Esophagus muscularis mucosa (tissue), 4 donors: ENCODE data around the gene COL4A3. TPM values are rescaled to one million over a fixed set of nuclear protein-coding genes. Genes with fewer than 3 reads are reported as not detected.

Experiments used
- DNase-seq: peaks from one replicate; pipeline ENCODE4 v3.0.0-alpha.2; 2017; ENCODE audit errors: extremely low spot score
- H3K27ac ChIP-seq, 4 donors: fragments of 200-600 bp; sonication (generic); replicated peaks in 1 of 4; 1 replicate in 3 of 4; 2 replicates in 1 of 4; pipeline ENCODE4 v1.5.1; 2016 to 2019; ENCODE audit warnings: mild to moderate bottlenecking in 1 of 4
- H3K27me3 ChIP-seq, 4 donors: fragments of 200-600 bp; sonication (generic); one replicate each; pipeline versions ENCODE4 v1.5.1 to v1.6.0; 2016 to 2019
- H3K36me3 ChIP-seq, 4 donors: fragments of 200-600 bp; sonication (generic); one replicate each; pipeline ENCODE4 v1.5.1; 2016 to 2019
- H3K4me1 ChIP-seq, 4 donors: fragments of 200-600 bp; sonication (generic); one replicate each; pipeline ENCODE4 v1.5.1; 2016 to 2019
- H3K4me3 ChIP-seq, 4 donors: fragments of 200-600 bp; sonication (generic); 1 replicate in 2 of 4; 2 replicates in 2 of 4; pipeline ENCODE4 v1.5.1; 2016 to 2019; ENCODE audit warnings: mild to moderate bottlenecking in 4 of 4, moderate library complexity in 1 of 4
- H3K9me3 ChIP-seq, 4 donors: fragments of 200-600 bp; sonication (generic); 1 replicate in 3 of 4; 2 replicates in 1 of 4; pipeline ENCODE4 v1.5.1; 2016 to 2019
- EP300 ChIP-seq: sonication (generic); formaldehyde crosslinking; IDR thresholded peaks from one replicate; pipeline ENCODE4 v1.6.1; 2017; ENCODE audit warnings: antibody characterized with exemption
- POLR2A ChIP-seq: fragments of 450-650 bp; IDR thresholded peaks from one replicate; pipeline ENCODE4 v1.6.1; 2017; ENCODE audit warnings: antibody characterized with exemption, moderate library complexity, mild to moderate bottlenecking, low read depth
- POLR2AphosphoS5 ChIP-seq, 2 donors: sonication (generic); formaldehyde crosslinking; IDR thresholded peaks; one replicate each; pipeline ENCODE4 v1.6.1; 2017; ENCODE audit warnings: antibody characterized with exemption in 2 of 2
- WGBS: methylation state at CpG from one replicate; pipeline ENCODE4 v1.1.5; 2018; 5-methylcytosine and 5-hydroxymethylcytosine counted together
- intact Hi-C: fragments of 100-400 bp; cut with DNase I; formaldehyde crosslinking; loops from one replicate; pipeline ENCODE4 v1.15.1; 2023
- total RNA-seq, 4 donors: library from RNA; depleted of rRNA; stranded (reverse); fragments of >200 nt; gene quantifications; one replicate each; pipeline versions ENCODE4 v1.1.0 to v1.2.1, GENCODE V29; 2016
- TF ChIP-seq, protein P1 (sequence below), 3 experiments: fragments of 200-600 bp in 2 of 3; fragments of 450-650 bp in 1 of 3; sonication (generic) in 2 of 3; IDR thresholded peaks; one replicate each; pipeline ENCODE4 v1.5.1; 2017 to 2019; ENCODE audit warnings: antibody characterized with exemption in 3 of 3, mild to moderate bottlenecking in 2 of 3, moderate library complexity in 1 of 3

The COL4A3 gene
- total RNA-seq, 4 donors from 2014 or later: 1.9 to 10.8 (median 4.3) TPM

DNA sequence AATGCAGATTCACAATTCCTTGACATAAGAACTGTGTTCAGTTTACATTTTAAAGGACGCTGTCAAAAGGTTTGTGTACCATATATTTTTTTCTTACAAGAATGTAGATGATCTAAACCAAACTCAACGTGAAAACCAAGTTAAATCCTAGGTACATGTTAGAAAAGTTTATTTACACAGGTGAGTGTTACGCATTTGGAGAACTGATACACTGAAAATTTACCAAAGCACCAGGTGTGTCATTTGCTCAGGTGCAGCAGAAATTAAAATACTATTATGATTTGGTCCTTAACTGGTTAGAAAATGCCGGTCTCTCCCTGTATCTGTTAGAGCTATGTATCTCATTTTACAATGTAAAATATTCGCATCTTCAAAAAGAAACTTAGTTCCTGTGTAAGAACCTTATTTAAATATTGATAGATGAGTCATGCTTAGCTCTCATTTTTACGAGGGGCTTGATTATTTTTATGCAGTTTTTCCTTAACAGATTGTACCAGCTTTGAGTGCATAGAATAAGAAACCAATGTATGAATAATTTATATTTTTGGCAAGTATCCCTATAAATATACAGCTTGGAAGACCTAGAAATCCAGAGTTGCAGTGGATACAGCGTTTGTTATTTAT lies 185.7 kb downstream of the COL4A3 start:
- DNase-seq: no peak
- 88% methylated on average over 7 of the region's 7 CpGs for WGBS
- no peaks in the 10 kb centered on the region for H3K4me1 ChIP-seq
- intact Hi-C loops: no loop called here
- no peak overlapping the region for H3K27ac ChIP-seq
- H3K9me3 ChIP-seq: no peaks in the 10 kb centered on the region
- no peak overlapping the region for H3K4me3 ChIP-seq
- TF ChIP-seq POLR2A (no peak), POLR2AphosphoS5 (IDR thresholded peaks at IDR 0.05) (no peak), EP300 (no peak)
- TF ChIP-seq, protein P1, sequence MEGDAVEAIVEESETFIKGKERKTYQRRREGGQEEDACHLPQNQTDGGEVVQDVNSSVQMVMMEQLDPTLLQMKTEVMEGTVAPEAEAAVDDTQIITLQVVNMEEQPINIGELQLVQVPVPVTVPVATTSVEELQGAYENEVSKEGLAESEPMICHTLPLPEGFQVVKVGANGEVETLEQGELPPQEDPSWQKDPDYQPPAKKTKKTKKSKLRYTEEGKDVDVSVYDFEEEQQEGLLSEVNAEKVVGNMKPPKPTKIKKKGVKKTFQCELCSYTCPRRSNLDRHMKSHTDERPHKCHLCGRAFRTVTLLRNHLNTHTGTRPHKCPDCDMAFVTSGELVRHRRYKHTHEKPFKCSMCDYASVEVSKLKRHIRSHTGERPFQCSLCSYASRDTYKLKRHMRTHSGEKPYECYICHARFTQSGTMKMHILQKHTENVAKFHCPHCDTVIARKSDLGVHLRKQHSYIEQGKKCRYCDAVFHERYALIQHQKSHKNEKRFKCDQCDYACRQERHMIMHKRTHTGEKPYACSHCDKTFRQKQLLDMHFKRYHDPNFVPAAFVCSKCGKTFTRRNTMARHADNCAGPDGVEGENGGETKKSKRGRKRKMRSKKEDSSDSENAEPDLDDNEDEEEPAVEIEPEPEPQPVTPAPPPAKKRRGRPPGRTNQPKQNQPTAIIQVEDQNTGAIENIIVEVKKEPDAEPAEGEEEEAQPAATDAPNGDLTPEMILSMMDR (IDR thresholded peaks at IDR 0.05): no peak
- H3K27me3 ChIP-seq: no peaks in the 10 kb centered on the region
- H3K36me3 ChIP-seq: peaks cover 4 to 54% (median 29%) of the 10 kb centered on the region in 4 donors

DNA sequence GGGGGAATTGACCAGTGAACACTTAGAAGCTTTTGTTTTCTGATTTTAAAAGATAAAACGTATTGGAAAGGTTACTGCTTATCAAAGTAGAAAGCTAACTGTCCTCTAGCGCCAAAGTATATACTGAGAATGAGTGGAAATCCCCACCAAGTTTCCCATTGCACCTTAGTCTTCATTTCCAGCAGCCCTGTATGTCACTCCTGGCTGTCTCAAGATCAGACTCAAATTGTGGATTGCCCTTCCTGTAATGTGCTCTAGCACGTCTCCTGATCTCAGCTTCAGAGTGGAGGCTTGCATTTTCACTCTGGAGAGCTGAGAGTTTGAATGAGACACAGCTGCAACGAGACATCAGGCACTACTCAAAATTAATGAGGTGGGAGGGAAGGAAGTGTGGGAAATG lies 187.2 kb downstream of the COL4A3 start:
- TF ChIP-seq POLR2AphosphoS5 (IDR thresholded peaks at IDR 0.05): no peak
- TF ChIP-seq EP300: no peak
- TF ChIP-seq, protein P1 (IDR thresholded peaks at IDR 0.05): no peak
- TF ChIP-seq POLR2A: no peak
- H3K36me3 ChIP-seq: peaks cover 14 to 60% (median 39%) of the 10 kb centered on the region in 4 donors
- no peak overlapping the region for H3K27ac ChIP-seq
- H3K27me3 ChIP-seq: no peaks in the 10 kb centered on the region
- no peaks in the 10 kb centered on the region for H3K4me1 ChIP-seq
- intact Hi-C loops: no loop called here
- DNase-seq: no peak
- no peak overlapping the region for H3K4me3 ChIP-seq
- WGBS: 59% methylated on average over 4 of the region's 4 CpGs
- no peaks in the 10 kb centered on the region for H3K9me3 ChIP-seq

- Histone ChIP-seq H3K27ac (no peak overlapping the region), H3K9me3 (no peaks in the 10 kb centered on the region), H3K4me3 (no peak overlapping the region), H3K36me3 (peaks cover 34 to 64% (median 47%) of the 10 kb centered on the region in 4 donors), H3K4me1 (no peaks in the 10 kb centered on the region), H3K27me3 (no peaks in the 10 kb centered on the region)
- intact Hi-C loops: no loop called here
- DNase-seq: no peak
- no peak for TF ChIP-seq EP300
- TF ChIP-seq, protein P1 (IDR thresholded peaks at IDR 0.05): no peak
- no peak for TF ChIP-seq POLR2AphosphoS5 (IDR thresholded peaks at IDR 0.05)
- TF ChIP-seq POLR2A: no peak
- WGBS: 84% methylated on average over 5 of the region's 5 CpGs
Measured at GRCh38 chr2:227360351-227360750, 195.9 kb downstream of the COL4A3 start.

GRCh38 chr2:227363756-227364155 lies 199.3 kb downstream of the COL4A3 start:
- DNase-seq: no peak
- H3K27me3 ChIP-seq: no peaks in the 10 kb centered on the region
- intact Hi-C loops: no loop called here
- no peak overlapping the region for H3K27ac ChIP-seq
- H3K4me3 ChIP-seq: no peak overlapping the region
- peaks cover 6 to 30% (median 14%) of the 10 kb centered on the region in 4 donors for H3K36me3 ChIP-seq
- H3K4me1 ChIP-seq: peaks cover 0 to 16% (median 4%) of the 10 kb centered on the region in 4 donors
- WGBS: 89% methylated on average over 6 of the region's 6 CpGs
- TF ChIP-seq POLR2AphosphoS5 (IDR thresholded peaks at IDR 0.05): no peak
- no peak for TF ChIP-seq EP300
- TF ChIP-seq, protein P1 (IDR thresholded peaks at IDR 0.05): no peak
- TF ChIP-seq POLR2A: no peak
- H3K9me3 ChIP-seq: no peaks in the 10 kb centered on the region

Other genes starting within 250 kb of the COL4A3 start
- gene COL4A4, start 419 bp upstream of the COL4A3 start, total RNA-seq: 1 to 10 TPM; 3.6 to 9.6 (median 6.1) TPM
- 100 to 1,000 TPM; 117 to 135 (median 125) TPM for gene MFF, start 160.6 kb downstream of the COL4A3 start, total RNA-seq
- gene TM4SF20, start 214.7 kb downstream of the COL4A3 start, total RNA-seq: not detected
- gene SCYGR1, start 223.3 kb downstream of the COL4A3 start, total RNA-seq: not detected